Neuronal stem cell (in vitro differentiated cells): ENCODE results near the gene CEACAM8.

ENCODE experiments used
- DNase-seq: peaks from one replicate; pipeline ENCODE4 v3.0.0-alpha.2; 2013; ENCODE audit warnings: low spot score
- H2AFZ ChIP-seq: one replicate; pipeline ENCODE4 v1.6.1; 2013; ENCODE audit warnings: mild to moderate bottlenecking, low read length, inconsistent platforms
- H2AK5ac ChIP-seq: 2 replicates; pipeline ENCODE4 v1.6.1; 2013; ENCODE audit warnings: low read depth, mild to moderate bottlenecking, inconsistent platforms, low read length, moderate library complexity, mixed read lengths
- H2BK120ac ChIP-seq: 2 replicates; pipeline ENCODE4 v1.6.1; 2013; ENCODE audit warnings: low read depth, mild to moderate bottlenecking, inconsistent platforms, low read length, moderate library complexity, mixed read lengths
- H2BK12ac ChIP-seq: one replicate; pipeline ENCODE4 v1.6.1; 2013; ENCODE audit warnings: low read length, inconsistent platforms
- H2BK15ac ChIP-seq: 2 replicates; pipeline ENCODE4 v1.6.1; 2013; ENCODE audit warnings: mild to moderate bottlenecking, low read length, inconsistent platforms, mixed read lengths
- H2BK5ac ChIP-seq: one replicate; pipeline ENCODE4 v1.6.1; 2013; ENCODE audit warnings: inconsistent platforms, mild to moderate bottlenecking, low read length, moderate library complexity
- H3K14ac ChIP-seq: one replicate; pipeline ENCODE4 v1.6.1; 2013; ENCODE audit warnings: low read length, inconsistent platforms
- H3K18ac ChIP-seq: 2 replicates; pipeline ENCODE4 v1.6.1; 2013; ENCODE audit warnings: low read length, inconsistent platforms
- H3K23ac ChIP-seq: 2 replicates; pipeline ENCODE4 v1.6.1; 2013; ENCODE audit warnings: low read depth, mild to moderate bottlenecking, mixed read lengths, low read length, inconsistent platforms; ENCODE audit not compliant: poor library complexity
- H3K27ac ChIP-seq: replicated peaks from 3 replicates; pipeline ENCODE4 v1.5.1; 2013; ENCODE audit warnings: low read length, inconsistent platforms
- H3K27me3 ChIP-seq, 3 experiments: 2 replicates each; pipeline ENCODE4 v1.6.1; 2013; ENCODE audit warnings: low read length in 3 of 3, mild to moderate bottlenecking in 2 of 3, inconsistent platforms in 1 of 3, low read depth in 1 of 3, mixed read lengths in 1 of 3, moderate library complexity in 1 of 3; ENCODE audit not compliant: control insufficient read depth in 3 of 3, insufficient read depth in 3 of 3
- H3K36me3 ChIP-seq, 2 donors: replicated peaks in 1 of 2; 2 replicates each; pipeline ENCODE4 v1.6.1; 2013; ENCODE audit warnings: low read length in 2 of 2; ENCODE audit not compliant: control insufficient read depth in 2 of 2, insufficient read depth in 2 of 2
- H3K4ac ChIP-seq: 2 replicates; pipeline ENCODE4 v1.6.1; 2013; ENCODE audit warnings: inconsistent platforms, mild to moderate bottlenecking, low read length, moderate library complexity
- H3K4me1 ChIP-seq, 2 donors: 1 replicate in 1 of 2; 2 replicates in 1 of 2; pipeline ENCODE4 v1.6.1; 2013; ENCODE audit warnings: low read length in 2 of 2, low read depth in 1 of 2; ENCODE audit not compliant: control insufficient read depth in 2 of 2, insufficient read depth in 1 of 2
- H3K4me2 ChIP-seq: one replicate; pipeline ENCODE4 v1.6.1; 2013; ENCODE audit warnings: mild to moderate bottlenecking, low read length, inconsistent platforms; ENCODE audit not compliant: insufficient read depth, poor library complexity, severe bottlenecking
- H3K4me3 ChIP-seq, 2 donors: 2 replicates each; pipeline ENCODE4 v1.5.1; 2013; ENCODE audit warnings: low read length in 2 of 2, mild to moderate bottlenecking in 2 of 2, inconsistent platforms in 1 of 2, moderate library complexity in 1 of 2
- H3K79me1 ChIP-seq: one replicate; pipeline ENCODE4 v1.6.1; 2013; ENCODE audit warnings: low read depth, mild to moderate bottlenecking, inconsistent platforms, low read length, moderate library complexity
- H3K9ac ChIP-seq: one replicate; pipeline ENCODE4 v1.6.1; 2013; ENCODE audit warnings: mild to moderate bottlenecking, low read depth, low read length, inconsistent platforms; ENCODE audit not compliant: poor library complexity
- H3K9me3 ChIP-seq, 2 donors: replicated peaks in 1 of 2; 2 replicates each; pipeline versions ENCODE3 to v1.6.1; 2013; ENCODE audit warnings: low read length in 2 of 2, mild to moderate bottlenecking in 2 of 2, inconsistent platforms in 1 of 2, low read depth in 1 of 2, mixed read lengths in 1 of 2, moderate library complexity in 1 of 2; ENCODE audit not compliant: control insufficient read depth in 2 of 2, insufficient read depth in 1 of 2
- H4K8ac ChIP-seq: one replicate; pipeline ENCODE4 v1.6.1; 2013; ENCODE audit warnings: low read depth, mild to moderate bottlenecking, inconsistent platforms, low read length, moderate library complexity
- H4K91ac ChIP-seq: one replicate; pipeline ENCODE4 v1.6.1; 2013; ENCODE audit warnings: low read length, low read depth, mild to moderate bottlenecking, inconsistent platforms; ENCODE audit not compliant: poor library complexity
- WGBS, 2 donors: extraction: QIAGEN DNeasy Blood & Tissue Kit; methylation state at CpG; one replicate each; pipeline ENCODE4 v1.1.7; 2013; ENCODE audit warnings: missing lambda C conversion rate in 2 of 2, mixed read lengths in 1 of 2; ENCODE audit not compliant: insufficient read length in 2 of 2, insufficient replicate concordance in 1 of 2; ENCODE audit errors: extremely low coverage in 2 of 2; 5-methylcytosine and 5-hydroxymethylcytosine counted together

Gene CEACAM8

GRCh38 chr19:42576241-42576640 is 18.5 kb downstream of the CEACAM8 start:
- no peak overlapping the region for H3K23ac ChIP-seq
- no peak overlapping the region for H3K27ac ChIP-seq
- H2AK5ac ChIP-seq = no peak overlapping the region
- H3K36me3 ChIP-seq = no peaks in the 10 kb centered on the region
- no peak overlapping the region for H2BK12ac ChIP-seq
- no peaks in the 10 kb centered on the region for H3K79me1 ChIP-seq
- no peak overlapping the region for H2BK120ac ChIP-seq
- no peak overlapping the region for H2AFZ ChIP-seq
- no peak overlapping the region for H3K14ac ChIP-seq
- H3K18ac ChIP-seq = no peak overlapping the region
- no peaks in the 10 kb centered on the region for H3K4me1 ChIP-seq
- H3K4me3 ChIP-seq = no peak overlapping the region
- H3K4ac ChIP-seq = no peak overlapping the region
- no peak overlapping the region for H3K4me2 ChIP-seq
- H2BK5ac ChIP-seq = no peak overlapping the region
- no peak overlapping the region for H4K91ac ChIP-seq
- no CpG with 5 or more reads among the region's 2 CpGs for WGBS, 2 donors
- no peaks in the 10 kb centered on the region for H3K9me3 ChIP-seq
- no peak overlapping the region for H3K9ac ChIP-seq
- no peaks in the 10 kb centered on the region for H3K27me3 ChIP-seq
- no peak overlapping the region for H2BK15ac ChIP-seq
- no peak for DNase-seq
- no peak overlapping the region for H4K8ac ChIP-seq

- peaks cover 0 to 8% (median 0%) of the 10 kb centered on the region in 3 experiments for H3K27me3 ChIP-seq
- WGBS, 2 donors = no CpG with 5 or more reads among the region's 1 CpG
These were observed 21.1 kb downstream of the CEACAM8 start for GRCh38 chr19:42573642-42574041.

GRCh38 chr19:42571116-42571515 is 23.6 kb downstream of the CEACAM8 start:
- Histone ChIP-seq H3K4me2 (no peak overlapping the region), H3K18ac (no peak overlapping the region), H3K4me1 (no peaks in the 10 kb centered on the region), H3K14ac (no peak overlapping the region), H3K4ac (no peak overlapping the region), H4K91ac (no peak overlapping the region), H4K8ac (no peak overlapping the region), H2BK5ac (no peak overlapping the region), H2BK12ac (no peak overlapping the region), H2AK5ac (no peak overlapping the region), H3K9me3 (no peaks in the 10 kb centered on the region), H2BK15ac (no peak overlapping the region), H3K9ac (no peak overlapping the region), H3K23ac (no peak overlapping the region), H3K36me3 (no peaks in the 10 kb centered on the region), H2BK120ac (no peak overlapping the region), H3K4me3 (no peak overlapping the region), H2AFZ (no peak overlapping the region), H3K27ac (no peak overlapping the region), H3K79me1 (no peaks in the 10 kb centered on the region), H3K27me3 (peaks cover 0 to 8% (median 0%) of the 10 kb centered on the region in 3 experiments)
- no CpG with 5 or more reads among the region's 2 CpGs for WGBS, 2 donors
- no peak for DNase-seq

More at GRCh38 chr19:42573642-42574041, 21.1 kb downstream of the CEACAM8 start:
- Histone ChIP-seq H3K4me1 (no peaks in the 10 kb centered on the region), H2BK12ac (no peak overlapping the region), H3K9ac (no peak overlapping the region), H2AFZ (no peak overlapping the region), H4K91ac (no peak overlapping the region), H3K9me3 (no peaks in the 10 kb centered on the region), H2BK120ac (no peak overlapping the region), H3K4me2 (no peak overlapping the region), H3K18ac (no peak overlapping the region), H4K8ac (no peak overlapping the region), H2BK15ac (no peak overlapping the region), H2AK5ac (no peak overlapping the region), H2BK5ac (no peak overlapping the region), H3K79me1 (no peaks in the 10 kb centered on the region), H3K4me3 (no peak overlapping the region), H3K27ac (no peak overlapping the region), H3K4ac (no peak overlapping the region), H3K23ac (no peak overlapping the region), H3K14ac (no peak overlapping the region), H3K36me3 (no peaks in the 10 kb centered on the region)
- DNase-seq = no peak

GRCh38 chr19:42569193-42569592 is 25.5 kb downstream of the CEACAM8 start:
- Histone ChIP-seq H3K9ac (no peak overlapping the region), H3K36me3 (no peaks in the 10 kb centered on the region), H3K27me3 (peaks cover 0 to 11% (median 0%) of the 10 kb centered on the region in 3 experiments), H3K23ac (no peak overlapping the region), H3K4me1 (no peaks in the 10 kb centered on the region), H4K8ac (no peak overlapping the region), H2BK5ac (no peak overlapping the region), H3K18ac (no peak overlapping the region), H2AFZ (no peak overlapping the region), H2BK120ac (no peak overlapping the region), H3K14ac (no peak overlapping the region), H3K27ac (no peak overlapping the region), H2BK15ac (no peak overlapping the region), H4K91ac (no peak overlapping the region), H3K4me2 (no peak overlapping the region), H3K9me3 (no peaks in the 10 kb centered on the region), H3K4me3 (no peak overlapping the region), H2AK5ac (no peak overlapping the region), H3K4ac (no peak overlapping the region), H2BK12ac (no peak overlapping the region), H3K79me1 (no peaks in the 10 kb centered on the region)
- no CpG with 5 or more reads among the region's 2 CpGs for whole genome bisulfite sequencing, 2 donors
- no peak for DNase-seq
